Gastroesophageal sphincter (tissue), 2 donors: ENCODE data around the gene FLT3.

Source experiments
- EP300 ChIP-seq: sonication (generic); formaldehyde crosslinking; IDR thresholded peaks from one replicate; pipeline ENCODE4 v1.6.1; 2017; ENCODE audit warnings: antibody characterized with exemption, mild to moderate bottlenecking
- POLR2A ChIP-seq, 2 donors: fragments of 450-650 bp; IDR thresholded peaks; one replicate each; pipeline ENCODE4 v1.6.1; 2017; ENCODE audit warnings: antibody characterized with exemption in 2 of 2, mild to moderate bottlenecking in 2 of 2, moderate library complexity in 1 of 2
- POLR2AphosphoS5 ChIP-seq: sonication (generic); formaldehyde crosslinking; IDR thresholded peaks from one replicate; pipeline ENCODE4 v1.6.1; 2017; ENCODE audit warnings: antibody characterized with exemption

DNA sequence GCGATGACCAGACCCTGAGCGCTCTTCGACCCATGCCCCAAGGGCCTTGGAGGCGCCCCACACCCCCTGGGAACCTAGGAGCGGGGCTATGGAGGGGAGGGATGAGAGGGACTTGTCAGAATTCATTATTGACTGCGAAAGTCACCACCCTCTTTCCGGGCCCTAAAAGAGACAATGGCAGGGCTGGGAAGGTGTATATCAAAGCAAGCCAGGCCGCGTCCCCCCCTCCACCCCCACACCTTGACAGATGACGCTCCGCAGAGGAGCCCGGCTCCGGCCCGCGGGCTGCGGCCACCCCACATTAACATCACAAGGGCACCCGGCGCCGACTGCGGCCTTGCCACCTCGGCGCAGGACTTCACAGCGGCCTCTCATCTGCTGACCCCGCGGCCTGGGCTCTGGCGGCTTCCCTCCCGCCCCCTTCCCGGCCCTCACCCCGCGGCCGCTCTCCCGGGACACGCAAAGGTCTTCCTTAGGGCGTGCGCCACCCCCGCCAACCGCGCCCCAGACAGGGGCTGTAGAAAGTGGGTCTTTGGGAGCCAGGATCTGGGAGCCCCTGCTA lies 133.7 kb downstream of the FLT3 start:
- no peak for TF ChIP-seq EP300
- TF ChIP-seq POLR2A (IDR thresholded peaks at IDR 0.05): no peak
- TF ChIP-seq POLR2AphosphoS5: no peak
